ENCODE results near the gene GPR27. TPM values are rescaled to one million over a fixed set of nuclear protein-coding genes. Genes with fewer than 3 reads are reported as not detected.
A peak's percentile ranks its signal among the peaks of the same experiment; 100 is the strongest.

The GPR27 gene
- total and polyA plus RNA-seq, 12 donors: 0.26 to 10.0 (median 5.5) TPM

DNA sequence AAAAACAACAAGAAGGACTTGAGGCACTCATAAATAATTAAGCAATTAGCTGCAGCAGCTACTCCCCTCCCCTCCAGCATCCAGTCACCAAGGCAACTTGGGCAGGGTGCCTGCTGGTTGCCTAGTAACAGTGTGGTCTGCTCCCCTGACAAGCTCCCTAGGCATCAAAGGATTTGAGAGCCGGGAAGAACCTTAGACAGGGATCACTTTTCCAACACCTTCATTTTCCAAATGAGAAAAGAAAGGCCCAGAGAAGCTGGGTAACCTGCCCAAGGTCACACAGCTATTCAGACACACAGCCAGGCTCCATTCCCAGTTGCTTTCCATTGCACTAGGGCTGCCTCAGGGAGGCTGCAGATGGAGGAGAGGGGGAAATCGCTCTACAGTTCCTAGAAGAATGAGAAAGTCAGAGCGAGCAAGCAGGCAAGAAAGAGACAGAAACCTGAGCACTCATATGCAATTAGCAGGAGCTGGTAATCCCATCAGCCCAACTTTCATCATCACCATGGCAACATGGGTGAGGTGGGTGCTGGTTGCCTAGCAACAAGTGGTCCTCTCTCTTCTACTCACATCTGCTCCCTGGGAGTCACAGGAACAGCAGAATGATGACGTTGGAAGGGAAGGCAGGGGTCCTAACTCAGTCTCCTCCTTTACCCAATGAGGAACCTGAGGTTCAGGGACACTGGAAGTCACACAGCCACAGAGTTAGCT, 24.9 kb upstream of the GPR27 start:
- Histone ChIP-seq H3K9me3 (no peaks in the 10 kb centered on the region), H3K27ac (no peak overlapping the region), H3K4me1 (peaks cover 3 to 36% (median 14%) of the 10 kb centered on the region in 9 donors), H3K36me3 (no peaks in the 10 kb centered on the region), H3K4me3 (no peak overlapping the region), H3K27me3 (no peaks in the 10 kb centered on the region)
- TF ChIP-seq, protein P1, sequence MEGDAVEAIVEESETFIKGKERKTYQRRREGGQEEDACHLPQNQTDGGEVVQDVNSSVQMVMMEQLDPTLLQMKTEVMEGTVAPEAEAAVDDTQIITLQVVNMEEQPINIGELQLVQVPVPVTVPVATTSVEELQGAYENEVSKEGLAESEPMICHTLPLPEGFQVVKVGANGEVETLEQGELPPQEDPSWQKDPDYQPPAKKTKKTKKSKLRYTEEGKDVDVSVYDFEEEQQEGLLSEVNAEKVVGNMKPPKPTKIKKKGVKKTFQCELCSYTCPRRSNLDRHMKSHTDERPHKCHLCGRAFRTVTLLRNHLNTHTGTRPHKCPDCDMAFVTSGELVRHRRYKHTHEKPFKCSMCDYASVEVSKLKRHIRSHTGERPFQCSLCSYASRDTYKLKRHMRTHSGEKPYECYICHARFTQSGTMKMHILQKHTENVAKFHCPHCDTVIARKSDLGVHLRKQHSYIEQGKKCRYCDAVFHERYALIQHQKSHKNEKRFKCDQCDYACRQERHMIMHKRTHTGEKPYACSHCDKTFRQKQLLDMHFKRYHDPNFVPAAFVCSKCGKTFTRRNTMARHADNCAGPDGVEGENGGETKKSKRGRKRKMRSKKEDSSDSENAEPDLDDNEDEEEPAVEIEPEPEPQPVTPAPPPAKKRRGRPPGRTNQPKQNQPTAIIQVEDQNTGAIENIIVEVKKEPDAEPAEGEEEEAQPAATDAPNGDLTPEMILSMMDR (IDR thresholded peaks at IDR 0.05): no peak
- intact Hi-C loops (cut with DNase I): loop anchor here in 5 of 10 donors (5.0 to 10.0 kb wide), 4 partner anchors 129 to 1356 kb away; partner anchors contain the start of gene SHQ1 (in 2 of the 5)
- no peak for ATAC-seq
- WGBS, 2 donors: 53 to 56% methylated on average over 4 of the region's 4 CpGs
- DNase-seq: peak in 1 of 2 donors; percentile 11

DNA sequence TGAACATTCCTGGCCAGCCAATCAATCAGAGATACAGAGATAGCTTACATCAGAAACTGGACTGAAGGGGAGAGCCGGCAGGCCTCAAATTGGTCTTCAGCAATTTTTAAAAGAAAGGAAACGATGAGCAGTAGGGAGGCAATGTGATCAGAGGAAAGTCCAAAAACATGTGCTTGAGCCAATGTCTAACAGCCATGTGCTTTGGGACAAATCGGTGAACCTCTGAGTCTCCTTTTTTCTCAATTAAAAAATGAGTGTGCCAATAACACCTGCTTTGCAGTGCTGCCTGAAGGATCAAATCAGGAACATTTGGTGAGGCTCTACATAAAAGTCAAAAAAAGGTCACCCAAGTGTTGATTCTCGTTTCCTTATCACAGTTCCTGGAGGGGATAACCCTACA, 21.0 kb upstream of the GPR27 start:
- Histone ChIP-seq H3K9me3 (peaks cover 0 to 6% (median 0%) of the 10 kb centered on the region in 11 donors), H3K4me3 (no peak overlapping the region), H3K36me3 (no peaks in the 10 kb centered on the region), H3K27ac (no peak overlapping the region), H3K27me3 (peaks cover 0 to 4% (median 0%) of the 10 kb centered on the region in 7 donors), H3K4me1 (peaks cover 0 to 10% (median 0%) of the 10 kb centered on the region in 9 donors)
- DNase-seq (no peak), ATAC-seq (no peak)
- intact Hi-C loops (cut with DNase I): loop anchor here in 5 of 10 donors (5.0 to 10.0 kb wide), 3 partner anchors 122 to 1092 kb away; no protein-coding TSS in a partner anchor
- TF ChIP-seq, protein P1 (IDR thresholded peaks at IDR 0.05): no peak
- 84 to 85% methylated on average over 4 of the region's 4 CpGs for WGBS, 2 donors

DNA sequence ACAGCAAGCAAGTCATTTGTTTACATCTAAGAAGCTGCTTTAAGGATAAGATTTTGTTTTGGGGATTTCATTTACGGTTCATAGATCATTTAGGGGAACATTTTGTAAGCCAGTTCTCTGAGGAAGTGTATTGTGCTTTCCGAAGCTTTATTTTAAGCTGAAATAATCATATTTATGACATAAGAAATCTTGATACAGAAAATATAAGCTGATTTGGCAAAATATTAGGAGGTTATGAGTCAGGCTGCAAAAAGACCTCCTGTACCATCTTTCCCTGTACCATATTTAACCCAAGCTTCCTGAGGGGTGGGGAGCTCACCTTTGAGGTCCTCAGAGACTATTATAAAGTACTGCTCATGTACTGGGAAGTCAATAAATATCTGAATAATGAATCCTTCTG, 20.3 kb upstream of the GPR27 start:
- Histone ChIP-seq H3K36me3 (no peaks in the 10 kb centered on the region), H3K27ac (no peak overlapping the region), H3K4me1 (peaks cover 0 to 10% (median 0%) of the 10 kb centered on the region in 9 donors), H3K4me3 (no peak overlapping the region), H3K9me3 (peaks cover 0 to 8% (median 0%) of the 10 kb centered on the region in 11 donors), H3K27me3 (peaks cover 0 to 4% (median 0%) of the 10 kb centered on the region in 7 donors)
- TF ChIP-seq, protein P1 (IDR thresholded peaks at IDR 0.05): no peak
- 90 to 94% methylated on average over 2 of the region's 2 CpGs for WGBS, 2 donors
- intact Hi-C loops (cut with DNase I): loop anchor here in 5 of 10 donors (5.0 to 10.0 kb wide), 3 partner anchors 121 to 1091 kb away; no protein-coding TSS in a partner anchor
- no peak for ATAC-seq
- no peak for DNase-seq

DNA sequence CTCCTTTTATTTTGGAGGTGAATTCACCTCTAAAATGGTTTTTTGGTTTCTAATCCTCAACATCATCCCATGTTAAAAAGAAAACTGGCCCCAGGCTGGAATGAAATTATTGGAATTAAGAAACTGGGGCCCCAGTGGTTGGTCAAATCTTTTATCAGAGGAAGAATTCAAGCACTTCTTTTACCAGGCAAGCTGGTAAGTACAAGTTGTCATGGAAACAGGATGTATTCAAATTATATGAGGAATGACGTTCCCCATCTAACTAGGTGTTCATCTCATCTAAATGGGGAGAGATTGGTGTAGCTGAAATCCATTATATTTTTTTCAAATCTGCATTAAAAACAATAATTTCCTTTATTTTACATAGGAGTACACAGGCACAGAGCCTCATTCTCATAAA, 18.8 kb upstream of the GPR27 start:
- intact Hi-C loops (cut with DNase I): loop anchor here in 5 of 10 donors (5.0 to 10.0 kb wide), 3 partner anchors 120 to 1090 kb away; no protein-coding TSS in a partner anchor
- TF ChIP-seq, protein P1 (IDR thresholded peaks at IDR 0.05): no peak
- no peak overlapping the region for H3K4me3 ChIP-seq
- H3K9me3 ChIP-seq: peaks cover 0 to 8% (median 0%) of the 10 kb centered on the region in 11 donors
- ATAC-seq (no peak), DNase-seq (no peak)
- WGBS, 2 donors: 59 to 70% methylated on average over 1 of the region's 1 CpG
- no peaks in the 10 kb centered on the region for H3K36me3 ChIP-seq
- no peak overlapping the region for H3K27ac ChIP-seq
- H3K27me3 ChIP-seq: peaks cover 0 to 4% (median 0%) of the 10 kb centered on the region in 7 donors
- H3K4me1 ChIP-seq: peaks cover 0 to 7% (median 0%) of the 10 kb centered on the region in 9 donors

Measured in heart right ventricle (tissue), 16 donors.